Measurements from ENCODE around the gene SUSD2. TPM values are rescaled to one million over a fixed set of nuclear protein-coding genes. Genes with fewer than 3 reads are reported as not detected.

SUSD2 gene
- total and polyA plus RNA-seq, 9 of the 15 experiments (the other 6 are each of a cell fraction or from before 2014, with no cell fraction given) = 0.01 to 0.16 (median 0.04) TPM; not detected in 4

GRCh38 chr22:24146194-24146616, 35.1 kb upstream of the SUSD2 start (continued):
- TF ChIP-seq ATF6 (CRISPR knock-in tag; IDR thresholded peaks at IDR 0.05) (no peak), CHD1 (IDR thresholded peaks at IDR 0.05; ENCODE audit: low read length) (no peak), ARID4B (CRISPR knock-in tag; IDR thresholded peaks at IDR 0.05) (no peak), SMAD2 (IDR thresholded peaks at IDR 0.05; ENCODE audit: low read depth, low read length) (no peak), NR1H2 (CRISPR knock-in tag; IDR thresholded peaks at IDR 0.05) (no peak), CBFA2T3 (IDR thresholded peaks at IDR 0.05) (no peak), HMG20A (CRISPR knock-in tag; conservative IDR thresholded peaks at IDR 0.05) (no peak), FOXA1 (IDR thresholded peaks at IDR 0.05; ENCODE audit: borderline replicate concordance) (no peak), ZNF316 (IDR thresholded peaks at IDR 0.05) (peak; percentile 48), MEF2A (IDR thresholded peaks at IDR 0.05; ENCODE audit: control insufficient read depth, low read depth, low read length) (peak; percentile 33; the same call in 1 of the 2 replicates), CBX3 (IDR thresholded peaks at IDR 0.05; ENCODE audit: borderline replicate concordance in 1 of 2, low read length in 2 of 2) (no peak), SREBF2 (CRISPR knock-in tag; IDR thresholded peaks at IDR 0.05) (no peak), ZNF133 (CRISPR knock-in tag; IDR thresholded peaks at IDR 0.05) (no peak), IFI16 (CRISPR knock-in tag; IDR thresholded peaks at IDR 0.05) (no peak), ZNF445 (CRISPR knock-in tag; IDR thresholded peaks at IDR 0.05; ENCODE audit: low read depth) (no peak), ID3 (CRISPR knock-in tag; IDR thresholded peaks at IDR 0.05) (no peak), ID3 (tag; IDR thresholded peaks at IDR 0.05) (no peak), ZC3H4 (CRISPR knock-in tag; IDR thresholded peaks at IDR 0.05; ENCODE audit: borderline replicate concordance) (no peak), SP1 (CRISPR knock-in tag; IDR thresholded peaks at IDR 0.05) (no peak), CEBPB (tag; IDR thresholded peaks at IDR 0.05) (peak; percentile 82), RBM22 (IDR thresholded peaks at IDR 0.05; ENCODE audit: low read depth, low read length, poor library complexity, severe bottlenecking) (no peak), MEF2D (tag; conservative IDR thresholded peaks at IDR 0.05; ENCODE audit: low read depth) (peak; percentile 92), ZNF274 (IDR thresholded peaks at IDR 0.05; ENCODE audit: borderline replicate concordance, low read depth, low read length) (no peak), MEIS2 (IDR thresholded peaks at IDR 0.05; ENCODE audit: partially characterized antibody) (peak; percentile 76), ILF3 (IDR thresholded peaks at IDR 0.05; ENCODE audit: borderline replicate concordance) (no peak), ZNF41 (CRISPR knock-in tag; conservative IDR thresholded peaks at IDR 0.05) (no peak)
